HepG2 (cell line): ENCODE results near the gene NTSR2. TPM values are rescaled to one million over a fixed set of nuclear protein-coding genes. Genes with fewer than 3 reads are reported as not detected.

Experiments
- ATAC-seq: fragments of 200-7000 bp; cut with Tn5 transposase; 3 replicates; pipeline ENCODE4 v1.9.1; 2020; ENCODE audit warnings: mild to moderate bottlenecking, moderate library complexity
- BruUV-seq: library from RNA; stranded (reverse); fragments of 400-500 nt; replicated peaks from 2 replicates; lab custom pipeline; 2021; lab: Mats Ljungman, UMichigan
- CTCF ChIA-PET: fragments of 300-600 bp; formaldehyde crosslinking; extraction: SDS; loops from one replicate; lab custom pipeline; 2021; ENCODE audit warnings: low total read pairs, inconsistent platforms, low intra/inter-chr PET ratio; lab: Yijun Ruan, JAX
- POLR2A ChIA-PET: fragments of 350-600 bp; sonication (Branson Sonifier 250); formaldehyde crosslinking; loops from one replicate; lab custom pipeline; 2020; ENCODE audit warnings: antibody characterized with exemption, inconsistent platforms; lab: Yijun Ruan, JAX
- DNase-seq: peaks from one replicate; pipeline ENCODE4 v3.0.0-alpha.2; 2015; ENCODE audit warnings: low spot score
- FAIRE-seq: peaks from 3 replicates; lab custom pipeline; 2011; peaks lifted over from hg19 to GRCh38; lab: Jason Lieb, UNC
- H2AFZ ChIP-seq: one replicate; pipeline ENCODE4 v1.6.1; 2011; ENCODE audit warnings: low read length, inconsistent platforms
- H3K27ac ChIP-seq: fragments of 300-600 bp; 3 replicates; pipeline ENCODE4 v1.8.0; 2011; ENCODE audit warnings: mixed run types, mild to moderate bottlenecking, mixed read lengths, low read length, inconsistent platforms; ENCODE audit not compliant: insufficient read depth; ENCODE audit errors: extremely low read length
- H3K27me3 ChIP-seq, 2 experiments: fragments of 200-600 bp in 1 of 2; 2 replicates in 1 of 2; 3 replicates in 1 of 2; pipeline versions ENCODE4 v1.6.0 to v1.8.0; 2011; ENCODE audit warnings: low read length in 2 of 2, mild to moderate bottlenecking in 2 of 2, moderate library complexity in 2 of 2, inconsistent platforms in 1 of 2; ENCODE audit not compliant: insufficient read depth in 2 of 2, control insufficient read depth in 1 of 2
- H3K36me3 ChIP-seq, 2 experiments: fragments of 200-600 bp in 1 of 2; replicated peaks in 1 of 2; 2 replicates in 1 of 2; 3 replicates in 1 of 2; pipeline versions ENCODE4 v1.5.1 to v1.8.0; 2011; ENCODE audit warnings: low read length in 2 of 2, inconsistent platforms in 1 of 2; ENCODE audit not compliant: insufficient read depth in 2 of 2, control insufficient read depth in 1 of 2
- H3K4me1 ChIP-seq: 2 replicates; pipeline ENCODE4 v1.5.1; 2012; ENCODE audit warnings: low read length, inconsistent platforms; ENCODE audit not compliant: insufficient read depth
- H3K4me2 ChIP-seq: 2 replicates; pipeline ENCODE4 v1.6.0; 2011; ENCODE audit warnings: low read depth, low read length, inconsistent platforms
- H3K4me3 ChIP-seq, 3 experiments: fragments of 200-600 bp in 1 of 3; sonication (generic), shearing (Covaris generic) in 1 of 3; replicated peaks in 1 of 3; 2 replicates each; pipeline ENCODE4 v1.5.1; 2011 to 2016; ENCODE audit warnings: low read length in 3 of 3, inconsistent platforms in 2 of 3, low read depth in 2 of 3, mild to moderate bottlenecking in 2 of 3, control low read depth in 1 of 3, mixed read lengths in 1 of 3; ENCODE audit not compliant: insufficient read depth in 1 of 3
- H3K79me2 ChIP-seq: one replicate; pipeline ENCODE4 v1.6.1; 2011; ENCODE audit warnings: low read length, inconsistent platforms; ENCODE audit not compliant: insufficient read depth
- H3K9ac ChIP-seq: 2 replicates; pipeline ENCODE4 v1.6.0; 2011; ENCODE audit warnings: mild to moderate bottlenecking, low read depth, low read length, inconsistent platforms; ENCODE audit not compliant: insufficient read depth
- H3K9me3 ChIP-seq: 2 replicates; pipeline ENCODE4 v1.5.1; 2012; ENCODE audit warnings: mild to moderate bottlenecking, low read length
- H4K20me1 ChIP-seq: 2 replicates; pipeline ENCODE4 v1.6.0; 2011; ENCODE audit warnings: inconsistent platforms, mild to moderate bottlenecking, low read length, moderate library complexity; ENCODE audit not compliant: insufficient read depth
- ARHGAP35 ChIP-seq: sonication (generic); formaldehyde crosslinking; IDR thresholded peaks from 2 replicates; pipeline ENCODE4 v1.9.0; 2022; ENCODE audit warnings: mild to moderate bottlenecking, inconsistent platforms, moderate library complexity, missing genetic modification reagents, borderline replicate concordance
- BRD4 ChIP-seq: sonication (generic); formaldehyde crosslinking; IDR thresholded peaks from 2 replicates; pipeline ENCODE4 v1.4.0; 2020; ENCODE audit warnings: missing genetic modification reagents
- CC2D1A ChIP-seq: sonication (generic); formaldehyde crosslinking; IDR thresholded peaks from 2 replicates; pipeline ENCODE4 v1.8.1; 2023; ENCODE audit warnings: mild to moderate bottlenecking, missing genetic modification reagents
- CENPX ChIP-seq: sonication (generic); formaldehyde crosslinking; IDR thresholded peaks from 2 replicates; pipeline ENCODE4 v1.9.0; 2021; ENCODE audit warnings: mild to moderate bottlenecking, missing genetic modification reagents, moderate library complexity
- CREM ChIP-seq, 2 experiments: sonication (generic) in 1 of 2; formaldehyde crosslinking in 1 of 2; IDR thresholded peaks; 2 replicates each; pipeline versions ENCODE4 v1.4.0 to v1.6.1; 2016 to 2020; ENCODE audit warnings: antibody characterized with exemption in 1 of 2, mild to moderate bottlenecking in 1 of 2, missing genetic modification reagents in 1 of 2
- EEA1 ChIP-seq: sonication (generic); formaldehyde crosslinking; IDR thresholded peaks from 2 replicates; pipeline ENCODE4 v1.5.1; 2020; ENCODE audit warnings: mild to moderate bottlenecking, missing genetic modification reagents, borderline replicate concordance
- GABPA ChIP-seq, 2 experiments: IDR thresholded peaks; 2 replicates each; pipeline ENCODE4 v1.6.1; 2011 to 2016; ENCODE audit warnings: low read depth in 2 of 2, low read length in 1 of 2, missing biosample characterization in 1 of 2, missing genetic modification characterization in 1 of 2
- JDP2 ChIP-seq: sonication (generic); formaldehyde crosslinking; IDR thresholded peaks from 2 replicates; pipeline ENCODE4 v1.8.1; 2022; ENCODE audit warnings: missing genetic modification reagents, borderline replicate concordance
- PRPF4 ChIP-seq: fragments of 200-400 bp; formaldehyde crosslinking; IDR thresholded peaks from 2 replicates; pipeline ENCODE4 v1.6.1; 2016; ENCODE audit warnings: low read length, low read depth; ENCODE audit not compliant: poor library complexity, severe bottlenecking
- SIX4 ChIP-seq: sonication (generic); formaldehyde crosslinking; IDR thresholded peaks from 2 replicates; pipeline ENCODE4 v1.4.0; 2020; ENCODE audit warnings: missing genetic modification reagents
- SUZ12 ChIP-seq: fragments of 150-350 bp; IDR thresholded peaks from 2 replicates; pipeline ENCODE4 v1.6.1; 2014; ENCODE audit warnings: low read depth, low read length
- ZNF17 ChIP-seq: sonication (generic); formaldehyde crosslinking; IDR thresholded peaks from 2 replicates; pipeline ENCODE4 v1.5.0; 2020; ENCODE audit warnings: mild to moderate bottlenecking, missing genetic modification reagents
- ZSCAN20 ChIP-seq: sonication (generic); formaldehyde crosslinking; IDR thresholded peaks from 2 replicates; pipeline ENCODE4 v1.4.0; 2020; ENCODE audit warnings: missing genetic modification reagents, mild to moderate bottlenecking, borderline replicate concordance
- WGBS: methylation state at CpG from one replicate; pipeline ENCODE4 v1.1.6; 2017; ENCODE audit warnings: low lambda C conversion rate; 5-methylcytosine and 5-hydroxymethylcytosine counted together
- in situ Hi-C: cut with HindIII; loops from 2 replicates; pipeline ENCODE4 v1.10.0; 2017; ENCODE audit warnings: low pct_unique_long_range_greater_than_20kb; ENCODE audit not compliant: extremely low pct_ligation_motif_present
- intact Hi-C: fragments of 100-400 bp; cut with micrococcal nuclease; formaldehyde crosslinking; loops from one replicate; pipeline ENCODE4 v1.10.0; 2022; ENCODE audit not compliant: unreplicated experiment
- polyA plus RNA-seq, 8 experiments: library from polyadenylated mRNA; depleted of rRNA in 3 of 8; stranded (reverse) in 7 of 8; unstranded in 1 of 8; fragments of >200 nt; fragmentation: Illumina TruSeq in 4 of 8; extraction: Trizol in 4 of 8; gene quantifications; 2 replicates each; pipeline versions ENCODE4 v1.2.1 to v1.2.3, GENCODE V29; 2011 to 2016; ENCODE audit warnings: low read depth in 4 of 8, missing spikeins in 1 of 8, mixed read lengths in 1 of 8; ENCODE audit not compliant: insufficient read depth in 1 of 8
- total RNA-seq, 5 experiments: library from RNA; depleted of rRNA; stranded (reverse); fragments of >200 nt; fragmentation: Illumina TruSeq; extraction: Trizol; gene quantifications; 2 replicates each; pipeline ENCODE4 v1.2.3, GENCODE V29; 2016; ENCODE audit warnings: low read depth in 1 of 5
- TF ChIP-seq, protein P1 (sequence below): sonication (generic); formaldehyde crosslinking; IDR thresholded peaks from 2 replicates; pipeline ENCODE4 v1.8.0; 2023; ENCODE audit warnings: mild to moderate bottlenecking, missing genetic modification reagents
- TF ChIP-seq, protein P2 (sequence below): sonication (generic); formaldehyde crosslinking; IDR thresholded peaks from 2 replicates; pipeline ENCODE4 v1.4.0; 2020; ENCODE audit warnings: missing genetic modification reagents

NTSR2 gene
- total and polyA plus RNA-seq, 2 of the 13 experiments (the other 11 are each of a cell fraction or from before 2014, with no cell fraction given), result not detected

GRCh38 chr2:11665028-11665427 lies 5.0 kb downstream of the NTSR2 start:
- in situ Hi-C loops, result no loop called here
- H3K36me3 ChIP-seq, result no peaks in the 10 kb centered on the region
- TF ChIP-seq CC2D1A (CRISPR knock-in tag) (no peak), CENPX (no peak), SUZ12 (no peak), ZNF17 (CRISPR knock-in tag) (no peak), BRD4 (CRISPR knock-in tag) (no peak), ARHGAP35 (no peak), CREM (IDR thresholded peaks at IDR 0.05) (no peak), CREM (CRISPR knock-in tag; IDR thresholded peaks at IDR 0.05) (no peak)
- TF ChIP-seq, protein P1, sequence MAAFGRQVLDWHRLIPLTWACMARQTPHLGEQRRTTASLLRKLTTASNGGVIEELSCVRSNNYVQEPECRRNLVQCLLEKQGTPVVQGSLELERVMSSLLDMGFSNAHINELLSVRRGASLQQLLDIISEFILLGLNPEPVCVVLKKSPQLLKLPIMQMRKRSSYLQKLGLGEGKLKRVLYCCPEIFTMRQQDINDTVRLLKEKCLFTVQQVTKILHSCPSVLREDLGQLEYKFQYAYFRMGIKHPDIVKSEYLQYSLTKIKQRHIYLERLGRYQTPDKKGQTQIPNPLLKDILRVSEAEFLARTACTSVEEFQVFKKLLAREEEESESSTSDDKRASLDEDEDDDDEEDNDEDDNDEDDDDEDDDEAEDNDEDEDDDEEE (CRISPR knock-in tag), result no peak
- 45% methylated on average over 11 of the region's 11 CpGs for WGBS
- intact Hi-C loops, result no loop called here
- H3K9me3 ChIP-seq, result peaks cover 8% of the 10 kb centered on the region
- H3K9ac ChIP-seq, result no peak overlapping the region
- DNase-seq, result no peak
- H2AFZ ChIP-seq, result no peak overlapping the region
- no peak for ATAC-seq
- H3K4me3 ChIP-seq, result no peak overlapping the region
- CTCF ChIA-PET, result no interaction called here
- H3K79me2 ChIP-seq, result no peaks in the 10 kb centered on the region
- no peaks in the 10 kb centered on the region for H4K20me1 ChIP-seq
- POLR2A ChIA-PET, result interaction anchor here (0.8 kb wide), 1 partner anchor 16 kb away, joined by 3 read pairs; no protein-coding TSS in a partner anchor
- H3K27ac ChIP-seq, result no peak overlapping the region
- peaks cover 6% of the 10 kb centered on the region; the same call in 1 of the 2 replicates for H3K4me1 ChIP-seq
- H3K27me3 ChIP-seq, result peaks cover 9 to 59% of the 10 kb centered on the region in 2 experiments; a peak in 4 of 5 replicates
- FAIRE-seq, result no peak
- no TSS peak for BruUV-seq
- H3K4me2 ChIP-seq, result no peak overlapping the region

GRCh38 chr2:11663427-11663826 lies 6.6 kb downstream of the NTSR2 start:
- Histone ChIP-seq H3K4me2 (no peak overlapping the region), H2AFZ (no peak overlapping the region), H3K36me3 (no peaks in the 10 kb centered on the region), H3K79me2 (no peaks in the 10 kb centered on the region), H4K20me1 (no peaks in the 10 kb centered on the region), H3K9me3 (peaks cover 8% of the 10 kb centered on the region), H3K9ac (no peak overlapping the region), H3K27me3 (peaks cover 13 to 63% of the 10 kb centered on the region in 2 experiments; a peak in 4 of 5 replicates), H3K4me1 (no peaks in the 10 kb centered on the region), H3K4me3 (no peak overlapping the region), H3K27ac (no peak overlapping the region)
- no TSS peak for BruUV-seq
- ATAC-seq (no peak), FAIRE-seq (no peak), DNase-seq (no peak)
- CTCF ChIA-PET, result no interaction called here
- in situ Hi-C loops, result no loop called here
- WGBS, result 48% methylated on average over 2 of the region's 2 CpGs
- intact Hi-C loops, result no loop called here
- POLR2A ChIA-PET, result no interaction called here
- no peak for TF ChIP-seq EEA1 (CRISPR knock-in tag)
- TF ChIP-seq PRPF4, result no peak
- no peak for TF ChIP-seq ZSCAN20
- no peak for TF ChIP-seq JDP2 (CRISPR knock-in tag)
- TF ChIP-seq, protein P2, sequence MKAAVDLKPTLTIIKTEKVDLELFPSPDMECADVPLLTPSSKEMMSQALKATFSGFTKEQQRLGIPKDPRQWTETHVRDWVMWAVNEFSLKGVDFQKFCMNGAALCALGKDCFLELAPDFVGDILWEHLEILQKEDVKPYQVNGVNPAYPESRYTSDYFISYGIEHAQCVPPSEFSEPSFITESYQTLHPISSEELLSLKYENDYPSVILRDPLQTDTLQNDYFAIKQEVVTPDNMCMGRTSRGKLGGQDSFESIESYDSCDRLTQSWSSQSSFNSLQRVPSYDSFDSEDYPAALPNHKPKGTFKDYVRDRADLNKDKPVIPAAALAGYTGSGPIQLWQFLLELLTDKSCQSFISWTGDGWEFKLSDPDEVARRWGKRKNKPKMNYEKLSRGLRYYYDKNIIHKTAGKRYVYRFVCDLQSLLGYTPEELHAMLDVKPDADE (CRISPR knock-in tag), result no peak
- TF ChIP-seq GABPA (IDR thresholded peaks at IDR 0.05; ENCODE audit: low read depth, low read length), result no peak
- TF ChIP-seq GABPA (CRISPR knock-in tag; IDR thresholded peaks at IDR 0.05; ENCODE audit: low read depth), result no peak
- no peak for TF ChIP-seq SIX4 (CRISPR knock-in tag)
